A549 treated with CpdA at 1 μM for 4 hours (cell line): Measurements from ENCODE around the gene ARL5B. TPM values are rescaled to one million over a fixed set of nuclear protein-coding genes. Genes with fewer than 3 reads are reported as not detected.

Source experiments
- total RNA-seq: library from RNA; stranded (reverse); fragments of 200-300 nt; extraction: Qiagen RNA extraction; gene quantifications from 5 replicates; pipeline ENCODE4 v1.2.3, GENCODE V29; 2022; ENCODE audit warnings: low read depth

The ARL5B gene, protein sequence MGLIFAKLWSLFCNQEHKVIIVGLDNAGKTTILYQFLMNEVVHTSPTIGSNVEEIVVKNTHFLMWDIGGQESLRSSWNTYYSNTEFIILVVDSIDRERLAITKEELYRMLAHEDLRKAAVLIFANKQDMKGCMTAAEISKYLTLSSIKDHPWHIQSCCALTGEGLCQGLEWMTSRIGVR
- total RNA-seq = 7.4 to 10.4 TPM (median 8.6 TPM) in 5 replicates

GRCh38 chr10:18659125-18659818 lies at the start of gene ARL5B:
Gene ARL5B, plus strand, starts transcription at chr10:18659431. Its CDS starts 207 bp downstream, at chr10:18659638.

GRCh38 chr10:18651324-18652007 lies 7.8 kb upstream of the ARL5B start, which contains the start of gene NSUN6:
Gene NSUN6, minus strand, starts transcription at chr10:18651587. Its CDS starts 384 bp downstream, at chr10:18651203.

Other genes starting within 250 kb of the ARL5B start
- 4.6 to 6.4 TPM (median 5.2 TPM) in 5 replicates for gene NSUN6, start 7.8 kb upstream of the ARL5B start, total RNA-seq